SK-N-SH treated with all-trans-retinoic acid at 6 μM for 48 hours (cell line): ENCODE results near the gene PSG1.
"Not testable (repeated sequence)": the region's sequence is repeated elsewhere in the genome, so short reads cannot be mapped to it uniquely, and the experiment has no call there.

Experiments
- BACH2 ChIP-seq: fragments of 250-450 bp; sonication (Bioruptor Pico); IDR thresholded peaks from 2 replicates; pipeline ENCODE4 v1.9.0; 2021; ENCODE audit warnings: mild to moderate bottlenecking, borderline replicate concordance
- RARB ChIP-seq: fragments of 250-450 bp; sonication (Bioruptor Pico); IDR thresholded peaks from 2 replicates; pipeline ENCODE4 v1.8.0; 2021; ENCODE audit warnings: mild to moderate bottlenecking, moderate library complexity
- TCF4 ChIP-seq: fragments of 250-450 bp; sonication (Bioruptor Pico); IDR thresholded peaks from 2 replicates; pipeline ENCODE4 v1.8.0; 2021; ENCODE audit warnings: mild to moderate bottlenecking, moderate library complexity, borderline replicate concordance
- TOX ChIP-seq: fragments of 250-450 bp; sonication (Bioruptor Pico); IDR thresholded peaks from 2 replicates; pipeline ENCODE4 v1.8.0; 2021; ENCODE audit warnings: mild to moderate bottlenecking, moderate library complexity, borderline replicate concordance

- not testable (repeated sequence) for TF ChIP-seq RARB, TCF4, BACH2, TOX (CRISPR knock-in tag)
These were observed 8.4 kb upstream of the PSG1 start for GRCh38 chr19:42887876-42888445.
